ENCODE data around the gene CHN1. TPM values are rescaled to one million over a fixed set of nuclear protein-coding genes. Genes with fewer than 3 reads are reported as not detected.

The CHN1 gene
- total RNA-seq, 1 experiment from 2014 or later: not detected

- DNase-seq (ENCODE audit: low spot score): no peak
These were observed 32.3 kb downstream of the CHN1 start for GRCh38 chr2:174972924-174973323.

- peak; percentile 41 for DNase-seq (ENCODE audit: low spot score)
These were observed 33.1 kb downstream of the CHN1 start for GRCh38 chr2:174971868-174972781.

GRCh38 chr2:174970092-174970491 is 35.1 kb downstream of the CHN1 start:
- DNase-seq (ENCODE audit: low spot score): no peak

- no peak for DNase-seq (ENCODE audit: low spot score)
These were observed 36.0 kb downstream of the CHN1 start for GRCh38 chr2:174969091-174969734.

GRCh38 chr2:174967691-174968260 is 37.4 kb downstream of the CHN1 start:
- DNase-seq (ENCODE audit: low spot score): no peak

- DNase-seq (ENCODE audit: low spot score): no peak
These were observed 38.1 kb downstream of the CHN1 start for GRCh38 chr2:174967086-174967485.

- DNase-seq (ENCODE audit: low spot score): no peak
These were observed 39.0 kb downstream of the CHN1 start for GRCh38 chr2:174965992-174966744.

- no peak for DNase-seq (ENCODE audit: low spot score)
These were observed 39.6 kb downstream of the CHN1 start for GRCh38 chr2:174965551-174965950.

DNA sequence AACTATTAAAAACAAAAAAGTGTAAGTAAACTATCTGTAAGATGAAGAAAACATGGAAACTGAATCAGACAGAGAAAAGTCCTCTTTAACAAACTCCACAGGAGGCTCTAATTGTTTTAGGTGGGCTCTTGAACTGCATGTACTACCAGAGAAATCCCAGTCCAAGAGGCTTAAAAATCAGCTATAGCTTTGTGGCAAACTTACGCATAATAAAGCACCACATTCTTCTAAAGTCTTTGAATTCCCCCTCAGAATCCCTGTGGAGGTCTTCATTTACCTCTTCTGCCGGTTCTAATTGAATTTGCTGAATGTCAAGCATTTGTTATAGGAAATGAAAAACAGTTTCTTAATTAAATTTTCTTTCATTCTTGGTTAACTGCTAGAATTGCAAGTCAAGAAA is 40.8 kb downstream of the CHN1 start:
- no peak for DNase-seq (ENCODE audit: low spot score)

GRCh38 chr2:174963437-174964400 is 41.5 kb downstream of the CHN1 start:
- no peak for DNase-seq (ENCODE audit: low spot score)

DNA sequence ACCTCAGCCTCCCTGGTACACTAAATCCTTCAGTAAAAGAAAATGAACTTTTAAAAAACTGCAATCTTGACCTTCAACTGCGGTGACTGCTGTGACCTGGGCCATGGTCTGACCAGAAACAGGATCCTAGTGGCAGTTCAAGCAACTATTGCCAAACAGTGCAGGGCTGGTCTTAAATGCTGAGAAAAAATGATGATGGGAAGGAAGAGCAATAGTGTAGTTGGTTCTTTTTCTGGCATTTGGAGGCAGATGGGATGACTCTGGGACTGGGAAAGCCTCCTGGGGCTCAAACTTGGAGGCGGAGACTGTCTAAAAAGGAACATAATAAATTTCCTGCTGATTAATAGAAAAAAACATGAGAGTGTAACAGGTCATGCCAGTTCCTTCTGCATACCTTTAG is 45.4 kb downstream of the CHN1 start:
- DNase-seq (ENCODE audit: low spot score): no peak

DNA sequence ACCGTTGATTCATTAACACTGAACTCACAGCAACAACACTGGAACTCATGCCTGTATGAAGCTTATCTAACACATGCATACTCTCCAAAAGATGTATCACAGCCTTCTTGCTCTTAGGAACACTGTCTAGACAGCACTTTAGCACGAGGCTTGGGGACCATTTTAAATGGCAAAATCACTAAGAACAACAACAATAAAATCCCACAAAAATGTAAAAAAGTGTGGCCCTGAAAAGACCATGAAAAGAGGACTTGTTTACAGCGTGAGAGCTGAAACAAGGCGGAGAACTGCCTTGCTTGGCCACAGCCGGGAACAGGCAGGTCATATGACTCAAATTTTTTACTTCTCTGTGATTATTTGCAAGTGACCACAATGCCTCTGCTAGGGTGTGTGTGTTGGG is 48.1 kb downstream of the CHN1 start:
- DNase-seq (ENCODE audit: low spot score): no peak

DNA sequence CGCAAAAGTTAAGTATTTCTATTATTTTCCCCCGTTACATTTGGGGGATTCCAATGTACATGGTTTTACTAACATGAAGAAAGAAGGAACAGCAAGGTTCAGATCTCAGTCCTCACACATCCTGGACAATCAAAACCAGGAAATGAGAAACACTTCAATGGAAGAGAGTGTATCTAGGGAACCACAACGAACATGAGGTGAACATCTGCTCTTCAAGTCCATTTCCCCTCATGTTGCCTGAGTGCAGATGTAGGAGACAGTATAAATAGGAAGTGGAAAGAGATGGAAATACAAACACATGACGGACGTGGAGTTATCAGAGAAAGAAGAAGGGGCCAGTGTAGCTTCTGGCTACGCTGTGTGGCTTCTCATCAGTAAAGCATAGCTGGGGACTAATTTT is 52.6 kb downstream of the CHN1 start:
- no peak for DNase-seq (ENCODE audit: low spot score)

DNA sequence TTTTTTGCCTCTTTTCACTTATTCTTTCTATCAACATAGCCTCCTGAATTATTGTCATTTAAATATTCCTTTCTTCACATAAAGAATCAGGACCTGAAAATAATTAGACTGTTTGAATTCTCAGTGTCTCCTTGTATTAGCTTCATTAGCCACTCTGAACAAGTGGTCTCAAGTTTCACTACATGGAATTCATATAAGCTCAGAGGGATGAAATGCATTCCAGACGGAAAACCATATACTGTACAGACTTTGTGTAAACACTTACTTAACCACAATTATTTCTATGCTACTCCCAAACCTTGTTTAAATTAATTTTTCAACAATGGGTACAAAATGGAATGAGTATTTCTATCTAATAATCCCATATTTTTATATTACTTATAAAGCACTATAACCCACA is 53.4 kb downstream of the CHN1 start:
- no peak for DNase-seq (ENCODE audit: low spot score)

DNA sequence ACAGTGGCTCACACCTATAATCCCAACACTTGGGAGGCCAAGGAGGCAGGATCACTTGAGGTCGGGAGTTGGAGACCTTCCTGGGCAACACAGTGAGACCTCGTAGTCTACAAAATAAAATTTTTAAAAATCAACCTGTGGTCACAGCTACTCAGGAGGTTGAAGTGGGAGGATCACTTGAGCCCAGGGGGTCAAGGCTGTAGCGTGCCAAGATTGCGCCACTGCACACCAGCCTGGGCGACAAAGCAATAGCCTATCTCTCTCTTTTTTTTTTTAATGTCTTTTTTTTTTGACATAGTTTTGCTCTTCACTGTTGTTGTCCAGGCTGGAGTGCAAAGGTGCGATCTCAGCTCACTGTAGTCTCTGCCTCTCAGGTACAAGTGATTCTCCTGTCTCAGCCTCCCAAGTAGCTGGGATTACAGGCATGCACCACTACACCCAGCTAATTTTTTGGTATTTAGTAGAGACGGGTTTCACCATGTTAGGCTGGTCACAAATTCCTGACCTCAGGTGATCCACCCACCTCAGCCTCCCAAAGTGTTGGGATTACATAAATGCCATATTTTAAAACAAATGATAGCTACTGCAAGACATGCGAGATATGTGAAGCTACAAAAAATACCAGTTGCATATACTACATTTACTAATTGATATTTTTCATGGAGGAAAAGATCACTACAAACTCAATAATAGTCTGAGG is 55.0 kb downstream of the CHN1 start:
- DNase-seq (ENCODE audit: low spot score): no peak

GRCh38 chr2:174945601-174946260 is 59.5 kb downstream of the CHN1 start:
- DNase-seq (ENCODE audit: low spot score): no peak

DNA sequence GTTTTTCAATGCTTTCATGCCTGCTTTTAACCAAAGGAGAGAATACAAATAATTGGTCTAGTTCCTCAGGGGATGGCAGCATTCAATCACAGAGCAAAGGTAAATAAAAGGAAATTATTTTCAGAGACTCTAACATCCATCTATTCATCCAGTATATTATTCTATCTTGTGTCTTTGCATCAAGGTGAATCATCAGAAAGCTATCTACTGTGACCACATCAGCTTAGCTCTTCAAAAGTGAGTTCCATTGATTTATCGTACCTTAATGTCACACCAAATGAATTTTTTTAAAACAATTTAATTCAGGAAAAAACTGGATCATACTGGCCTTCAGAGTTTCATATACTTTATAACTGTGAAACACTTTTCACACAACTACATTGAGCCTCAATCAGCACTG is 66.1 kb downstream of the CHN1 start:
- no peak for DNase-seq (ENCODE audit: low spot score)

DNA sequence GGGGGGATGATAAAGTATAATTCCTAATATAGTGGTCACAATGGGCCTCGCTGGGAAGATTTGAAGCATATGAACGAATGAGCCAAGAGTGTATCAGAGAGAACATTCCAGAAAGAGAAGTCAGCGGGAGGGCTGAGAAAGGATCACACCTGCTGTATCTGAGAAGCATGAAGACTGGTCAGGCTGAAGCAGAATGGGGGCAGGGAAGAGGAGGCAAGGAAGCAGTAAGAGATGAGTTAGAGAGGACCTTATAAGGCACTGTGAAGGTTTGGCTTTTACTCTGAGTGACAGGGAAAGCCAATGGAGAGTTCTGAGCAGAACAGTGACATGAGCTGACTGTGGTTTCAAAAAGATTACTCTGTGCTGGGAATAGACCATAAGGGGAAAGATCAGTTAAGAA is 73.5 kb downstream of the CHN1 start:
- no peak for DNase-seq (ENCODE audit: low spot score)

DNA sequence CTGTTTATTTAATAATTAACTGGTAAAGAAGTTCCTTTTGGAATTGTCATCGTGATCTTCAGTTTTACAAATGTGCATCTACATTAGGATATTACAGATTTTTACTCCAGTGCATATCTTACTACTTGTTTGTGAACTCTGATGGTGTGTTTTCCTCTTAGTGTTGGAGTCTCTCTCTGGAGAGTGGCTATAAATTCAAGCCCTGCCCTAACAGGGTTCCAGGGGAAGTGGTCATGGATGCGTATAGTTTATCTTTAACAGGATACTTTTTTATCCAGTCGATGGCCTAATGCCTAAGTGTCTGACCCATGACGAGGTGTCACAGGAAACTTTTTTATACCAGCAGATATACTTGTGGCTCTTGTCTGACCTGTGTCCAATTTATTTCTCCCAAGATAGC is 75.4 kb downstream of the CHN1 start:
- no peak for DNase-seq (ENCODE audit: low spot score)

Measured in HT-29 (cell line).